Skeletal muscle satellite cell (primary cell): ENCODE results near the gene BCAT1.
A peak's percentile ranks its signal among the peaks of the same experiment; 100 is the strongest.

ENCODE experiments used
- H3K27me3 ChIP-seq: 2 replicates; pipeline ENCODE4 v1.7.0; 2013; ENCODE audit warnings: low read length; ENCODE audit not compliant: control insufficient read depth, insufficient read depth
- H3K36me3 ChIP-seq: 2 replicates; pipeline ENCODE4 v1.7.0; 2013; ENCODE audit warnings: mild to moderate bottlenecking, control low read depth, low read length; ENCODE audit not compliant: insufficient read depth
- H3K4me1 ChIP-seq: 2 replicates; pipeline ENCODE4 v1.7.0; 2013; ENCODE audit warnings: low read length; ENCODE audit not compliant: control insufficient read depth, insufficient read depth
- H3K4me2 ChIP-seq: 2 replicates; pipeline ENCODE4 v1.7.0; 2013; ENCODE audit warnings: mild to moderate bottlenecking, low read length
- H3K4me3 ChIP-seq: 2 replicates; pipeline ENCODE4 v1.7.0; 2013; ENCODE audit warnings: low read length
- H3K9ac ChIP-seq: 2 replicates; pipeline ENCODE4 v1.7.0; 2013; ENCODE audit warnings: mild to moderate bottlenecking, low read depth, low read length, moderate library complexity
- H3K9me3 ChIP-seq: replicated peaks from 2 replicates; pipeline ENCODE4 v1.7.0; 2013; ENCODE audit warnings: mild to moderate bottlenecking, control low read depth, low read length

The BCAT1 gene

GRCh38 chr12:24905431-24905830 is 43.5 kb downstream of the BCAT1 start:
- no peaks in the 10 kb centered on the region for H3K27me3 ChIP-seq
- peaks cover 19% of the 10 kb centered on the region for H3K4me1 ChIP-seq
- no peaks in the 10 kb centered on the region for H3K9me3 ChIP-seq
- no peak overlapping the region for H3K9ac ChIP-seq
- H3K4me2 ChIP-seq: no peak overlapping the region
- no peaks in the 10 kb centered on the region for H3K36me3 ChIP-seq
- no peak overlapping the region for H3K4me3 ChIP-seq

GRCh38 chr12:24904871-24905270 is 44.0 kb downstream of the BCAT1 start:
- Histone ChIP-seq H3K36me3 (no peaks in the 10 kb centered on the region), H3K9me3 (no peaks in the 10 kb centered on the region), H3K27me3 (no peaks in the 10 kb centered on the region), H3K4me1 (peaks cover 22% of the 10 kb centered on the region), H3K4me3 (no peak overlapping the region), H3K9ac (no peak overlapping the region), H3K4me2 (no peak overlapping the region)

GRCh38 chr12:24903329-24904088 is 45.4 kb downstream of the BCAT1 start:
- Histone ChIP-seq H3K4me3 (peak overlapping the region; percentile 69), H3K9me3 (no peaks in the 10 kb centered on the region), H3K36me3 (no peaks in the 10 kb centered on the region), H3K9ac (peak overlapping the region; percentile 47), H3K4me2 (peak overlapping the region; percentile 80), H3K27me3 (no peaks in the 10 kb centered on the region), H3K4me1 (peaks cover 27% of the 10 kb centered on the region)

- H3K9me3 ChIP-seq: no peaks in the 10 kb centered on the region
- peaks cover 31% of the 10 kb centered on the region for H3K4me1 ChIP-seq
- H3K9ac ChIP-seq: peak overlapping the region; percentile 47
- peak overlapping the region; percentile 80 for H3K4me2 ChIP-seq
- peak overlapping the region; percentile 69 for H3K4me3 ChIP-seq
- H3K27me3 ChIP-seq: no peaks in the 10 kb centered on the region
- H3K36me3 ChIP-seq: no peaks in the 10 kb centered on the region
These were observed 46.2 kb downstream of the BCAT1 start for GRCh38 chr12:24902511-24903328.

- no peaks in the 10 kb centered on the region for H3K36me3 ChIP-seq
- H3K4me3 ChIP-seq: peak overlapping the region; percentile 69
- peaks cover 31% of the 10 kb centered on the region for H3K4me1 ChIP-seq
- peak overlapping the region; percentile 80 for H3K4me2 ChIP-seq
- no peaks in the 10 kb centered on the region for H3K9me3 ChIP-seq
- peak overlapping the region; percentile 47 for H3K9ac ChIP-seq
- H3K27me3 ChIP-seq: no peaks in the 10 kb centered on the region
These were observed 47.1 kb downstream of the BCAT1 start for GRCh38 chr12:24901576-24902461.

GRCh38 chr12:24900196-24900595 is 48.7 kb downstream of the BCAT1 start:
- Histone ChIP-seq H3K4me2 (no peak overlapping the region), H3K4me3 (no peak overlapping the region), H3K27me3 (no peaks in the 10 kb centered on the region), H3K9me3 (no peaks in the 10 kb centered on the region), H3K36me3 (no peaks in the 10 kb centered on the region), H3K9ac (no peak overlapping the region), H3K4me1 (peaks cover 38% of the 10 kb centered on the region)

- no peaks in the 10 kb centered on the region for H3K36me3 ChIP-seq
- H3K9me3 ChIP-seq: no peaks in the 10 kb centered on the region
- peaks cover 41% of the 10 kb centered on the region for H3K4me1 ChIP-seq
- no peak overlapping the region for H3K4me2 ChIP-seq
- no peak overlapping the region for H3K4me3 ChIP-seq
- no peaks in the 10 kb centered on the region for H3K27me3 ChIP-seq
- no peak overlapping the region for H3K9ac ChIP-seq
These were observed 49.3 kb downstream of the BCAT1 start for GRCh38 chr12:24899503-24900075.

- Histone ChIP-seq H3K4me1 (peaks cover 41% of the 10 kb centered on the region), H3K4me3 (no peak overlapping the region), H3K9me3 (no peaks in the 10 kb centered on the region), H3K27me3 (no peaks in the 10 kb centered on the region), H3K36me3 (no peaks in the 10 kb centered on the region), H3K9ac (no peak overlapping the region), H3K4me2 (no peak overlapping the region)
These were observed 50.3 kb downstream of the BCAT1 start for GRCh38 chr12:24898606-24899005.

GRCh38 chr12:24898185-24898584 is 50.7 kb downstream of the BCAT1 start:
- H3K4me2 ChIP-seq: no peak overlapping the region
- peaks cover 41% of the 10 kb centered on the region for H3K4me1 ChIP-seq
- no peaks in the 10 kb centered on the region for H3K9me3 ChIP-seq
- H3K36me3 ChIP-seq: no peaks in the 10 kb centered on the region
- no peak overlapping the region for H3K9ac ChIP-seq
- no peaks in the 10 kb centered on the region for H3K27me3 ChIP-seq
- H3K4me3 ChIP-seq: no peak overlapping the region

- peaks cover 32% of the 10 kb centered on the region for H3K4me1 ChIP-seq
- no peaks in the 10 kb centered on the region for H3K36me3 ChIP-seq
- H3K9me3 ChIP-seq: no peaks in the 10 kb centered on the region
- H3K9ac ChIP-seq: no peak overlapping the region
- no peaks in the 10 kb centered on the region for H3K27me3 ChIP-seq
- H3K4me3 ChIP-seq: no peak overlapping the region
- peak overlapping the region; percentile 12 for H3K4me2 ChIP-seq
These were observed 52.7 kb downstream of the BCAT1 start for GRCh38 chr12:24896171-24896570.

- Histone ChIP-seq H3K9me3 (no peaks in the 10 kb centered on the region), H3K4me3 (no peak overlapping the region), H3K9ac (no peak overlapping the region), H3K4me1 (peaks cover 27% of the 10 kb centered on the region), H3K4me2 (peak overlapping the region; percentile 12), H3K27me3 (no peaks in the 10 kb centered on the region), H3K36me3 (no peaks in the 10 kb centered on the region)
These were observed 53.3 kb downstream of the BCAT1 start for GRCh38 chr12:24895612-24896011.
